ENCODE data around the gene CCDC69. TPM values are rescaled to one million over a fixed set of nuclear protein-coding genes. Genes with fewer than 3 reads are reported as not detected.

The CCDC69 gene
- total RNA-seq, 2 experiments from 2014 or later, result 87.6 to 92.7 TPM

DNA sequence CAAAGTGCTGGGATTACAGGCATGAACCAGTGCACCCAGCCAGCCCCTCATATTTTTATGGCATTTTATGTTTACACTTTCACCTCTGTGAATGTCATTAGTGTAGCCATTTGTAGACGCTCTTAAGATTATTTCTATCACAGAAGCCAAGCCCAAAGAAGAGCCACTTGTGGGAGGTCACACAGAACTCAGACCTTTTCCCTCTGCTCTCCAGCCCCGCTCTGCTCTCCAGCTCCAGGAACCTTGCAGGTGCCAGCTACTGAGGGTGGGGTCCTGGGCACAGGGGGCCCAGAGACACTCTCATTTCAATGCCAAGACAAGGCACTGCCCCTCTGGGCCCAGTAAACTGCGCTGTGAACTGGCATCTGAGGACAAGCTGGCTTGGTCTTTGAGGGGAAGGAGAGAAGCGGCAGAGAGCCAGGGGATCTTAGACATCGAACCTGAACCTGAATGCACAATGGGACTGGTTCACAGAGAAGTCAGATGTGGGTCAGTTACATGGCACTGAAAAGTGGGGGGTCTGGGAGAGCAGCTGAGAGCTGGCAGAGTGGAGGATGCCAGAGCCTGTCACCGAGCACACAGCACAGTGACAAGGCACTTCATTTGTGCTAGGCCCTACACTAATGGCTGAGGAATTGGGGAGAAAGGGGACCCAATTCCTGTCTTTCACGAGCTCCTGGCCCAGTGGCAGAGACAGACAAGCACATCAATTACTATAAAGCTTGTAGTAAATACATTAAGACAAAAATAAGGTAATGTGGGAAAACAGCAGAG, 83.0 kb downstream of the CCDC69 start:
- POLR2A ChIA-PET, result interaction anchor here (0.7 to 3.3 kb wide), 8 partner anchors 10 to 54 kb away, joined by 3 to 24 read pairs (median 6); partner anchors contain the start of gene ANXA6
- Mint-ChIP-seq H3K4me3 (peak overlapping the region; percentile 58), H3K27ac (peak overlapping the region; percentile 76), H3K27me3 (ENCODE audit: low read depth) (no peaks in the 10 kb centered on the region), H3K4me1 (ENCODE audit: low read depth) (peaks cover 90% of the 10 kb centered on the region), H3K36me3 (ENCODE audit: low read depth) (peaks cover 86% of the 10 kb centered on the region), H3K9me3 (ENCODE audit: insufficient read depth) (no peaks in the 10 kb centered on the region)
- CTCF ChIA-PET, result interaction anchor here (0.6 to 7.8 kb wide), 13 partner anchors 9 to 383 kb away, joined by 3 to 74 read pairs (median 7); no protein-coding TSS in a partner anchor
- DNase-seq (no peak), ATAC-seq (no peak)

DNA sequence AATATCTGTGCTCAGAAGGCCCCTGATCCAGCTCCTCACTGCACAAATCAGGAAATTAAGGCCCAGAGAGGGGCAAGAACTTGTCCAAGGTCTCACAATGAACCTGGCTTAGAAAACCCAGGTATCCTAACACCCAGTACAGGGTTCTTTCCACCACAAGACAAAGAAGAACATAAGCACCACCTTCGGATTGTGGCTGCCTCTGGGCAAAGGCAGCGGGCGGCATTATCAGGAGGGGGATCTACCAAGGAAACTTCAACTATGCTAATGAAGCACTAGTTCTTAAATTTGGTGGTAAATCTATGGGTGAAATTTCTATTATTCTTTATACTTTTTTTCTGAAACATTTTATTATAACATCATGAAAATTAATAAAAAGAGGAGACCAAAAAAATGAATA, 84.2 kb downstream of the CCDC69 start:
- DNase-seq, result no peak
- Mint-ChIP-seq H3K4me1 (ENCODE audit: low read depth) (peaks cover 78% of the 10 kb centered on the region), H3K9me3 (ENCODE audit: insufficient read depth) (no peaks in the 10 kb centered on the region), H3K4me3 (no peak overlapping the region), H3K27ac (peak overlapping the region; percentile 35), H3K27me3 (ENCODE audit: low read depth) (no peaks in the 10 kb centered on the region), H3K36me3 (ENCODE audit: low read depth) (peaks cover 86% of the 10 kb centered on the region)
- ChIA-PET POLR2A (interaction anchor here (0.8 kb wide), 1 partner anchor 15 kb away, joined by 7 read pairs; no protein-coding TSS in a partner anchor), CTCF (interaction anchor here (1.2 to 7.8 kb wide), 4 partner anchors 10 to 25 kb away, joined by 3 to 74 read pairs (median 22); no protein-coding TSS in a partner anchor)
- peak; percentile 24 for ATAC-seq

DNA sequence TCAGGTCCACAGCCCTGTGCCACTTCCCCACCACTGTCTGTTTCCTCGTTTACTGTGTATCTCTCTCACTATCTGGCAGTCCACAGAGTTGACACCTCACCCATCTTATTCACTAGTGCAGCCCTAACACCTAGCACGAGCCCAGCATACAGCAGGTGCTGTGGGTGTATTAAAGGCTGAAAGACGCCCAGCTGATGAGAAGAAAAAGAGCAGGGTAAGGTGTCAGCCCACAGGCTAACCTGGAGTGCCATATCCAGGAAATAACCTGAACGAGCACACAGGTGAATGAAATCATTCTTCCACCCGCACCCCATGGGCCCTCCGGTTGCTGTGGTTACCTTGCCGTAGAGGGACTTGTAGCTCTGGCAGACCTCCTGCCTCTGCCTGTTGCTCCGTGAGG, 84.9 kb downstream of the CCDC69 start:
- H3K4me3 Mint-ChIP-seq, result no peak overlapping the region
- H3K27me3 Mint-ChIP-seq (ENCODE audit: low read depth), result no peaks in the 10 kb centered on the region
- peak; percentile 37 for ATAC-seq
- ChIA-PET CTCF (interaction anchor here (1.2 to 7.8 kb wide), 3 partner anchors 11 to 25 kb away, joined by 3 to 74 read pairs (median 13); no protein-coding TSS in a partner anchor), POLR2A (interaction anchor here (0.8 kb wide), 1 partner anchor 16 kb away, joined by 7 read pairs; no protein-coding TSS in a partner anchor)
- H3K9me3 Mint-ChIP-seq (ENCODE audit: insufficient read depth), result no peaks in the 10 kb centered on the region
- peaks cover 72% of the 10 kb centered on the region for H3K4me1 Mint-ChIP-seq (ENCODE audit: low read depth)
- DNase-seq, result peak; percentile 34
- H3K27ac Mint-ChIP-seq, result peak overlapping the region; percentile 35
- H3K36me3 Mint-ChIP-seq (ENCODE audit: low read depth), result peaks cover 85% of the 10 kb centered on the region

DNA sequence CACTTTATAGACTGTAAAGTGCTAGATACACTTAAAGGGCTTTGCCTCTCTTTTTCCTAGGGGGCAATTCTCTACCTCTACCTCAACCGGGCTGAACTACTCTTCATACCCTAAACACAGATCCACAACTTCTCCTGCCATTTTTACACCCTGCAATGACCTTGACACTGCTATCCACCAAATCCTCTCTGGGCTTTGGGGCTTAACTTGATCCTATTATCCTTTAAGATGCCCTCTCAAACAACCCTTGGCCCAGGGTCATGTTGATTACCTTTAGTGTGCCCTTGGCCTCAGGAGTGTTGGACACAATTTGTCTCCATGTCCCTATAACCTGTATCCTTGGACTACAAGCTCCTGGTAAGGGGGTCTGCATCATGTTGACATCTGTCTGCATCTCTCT, 85.8 kb downstream of the CCDC69 start:
- ATAC-seq (no peak), DNase-seq (no peak)
- Mint-ChIP-seq H3K27ac (peak overlapping the region; percentile 36), H3K9me3 (ENCODE audit: insufficient read depth) (no peaks in the 10 kb centered on the region), H3K36me3 (ENCODE audit: low read depth) (peaks cover 84% of the 10 kb centered on the region), H3K4me3 (no peak overlapping the region), H3K4me1 (ENCODE audit: low read depth) (peaks cover 63% of the 10 kb centered on the region), H3K27me3 (ENCODE audit: low read depth) (no peaks in the 10 kb centered on the region)
- ChIA-PET CTCF (interaction anchor here (1.5 to 5.3 kb wide), 4 partner anchors 12 to 54 kb away, joined by 3 to 28 read pairs (median 8); partner anchors contain the start of gene ANXA6), POLR2A (interaction anchor here (0.9 to 1.2 kb wide), 3 partner anchors 13 to 76 kb away, joined by 3 read pairs; no protein-coding TSS in a partner anchor)

DNA sequence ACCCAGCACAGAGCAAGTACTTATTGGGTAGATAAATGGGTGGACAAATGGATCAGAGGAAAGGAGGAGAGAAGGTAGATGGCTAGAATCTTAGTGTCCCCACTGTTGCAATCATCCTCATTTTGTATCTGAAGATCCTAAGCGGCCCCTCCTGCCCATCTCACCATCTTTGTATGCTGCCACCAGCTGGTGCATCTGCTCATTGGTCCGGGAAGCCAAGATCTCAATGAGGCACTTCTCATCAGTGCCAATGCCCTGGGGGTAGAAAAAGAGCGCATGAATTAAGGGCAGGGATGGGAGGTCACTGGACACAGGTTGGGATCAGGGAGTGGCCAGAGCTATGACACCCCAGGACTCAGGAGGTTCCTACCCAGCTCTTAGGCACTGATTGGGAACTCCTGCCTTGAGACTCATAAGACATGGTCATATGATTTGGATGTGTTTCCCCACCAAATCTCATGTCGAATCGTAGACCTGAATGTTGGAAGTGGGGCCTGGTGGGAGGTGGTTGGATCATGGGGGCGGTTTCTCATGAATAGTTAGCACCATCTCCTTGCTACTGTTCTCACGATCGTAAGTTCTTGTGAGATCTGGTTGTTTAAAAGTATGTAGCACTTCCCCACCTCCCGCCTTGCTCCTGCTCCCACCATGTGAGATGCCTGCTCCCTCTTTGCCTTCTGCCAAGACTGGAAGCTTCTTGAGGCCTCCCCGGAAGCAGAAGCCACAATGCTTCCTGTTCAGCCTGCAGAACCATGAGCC, 86.6 kb downstream of the CCDC69 start:
- peaks cover 59% of the 10 kb centered on the region for H3K4me1 Mint-ChIP-seq (ENCODE audit: low read depth)
- CTCF ChIA-PET, result interaction anchor here (1.0 to 5.3 kb wide), 6 partner anchors 11 to 86 kb away, joined by 3 to 28 read pairs (median 6); partner anchors contain the start of gene ANXA6
- H3K36me3 Mint-ChIP-seq (ENCODE audit: low read depth), result peaks cover 87% of the 10 kb centered on the region
- no peaks in the 10 kb centered on the region for H3K27me3 Mint-ChIP-seq (ENCODE audit: low read depth)
- no peak overlapping the region for H3K4me3 Mint-ChIP-seq
- ATAC-seq, result no peak
- POLR2A ChIA-PET, result interaction anchor here (0.9 to 1.2 kb wide), 3 partner anchors 14 to 76 kb away, joined by 3 read pairs; no protein-coding TSS in a partner anchor
- no peaks in the 10 kb centered on the region for H3K9me3 Mint-ChIP-seq (ENCODE audit: insufficient read depth)
- DNase-seq, result no peak
- H3K27ac Mint-ChIP-seq, result peak overlapping the region; percentile 32

DNA sequence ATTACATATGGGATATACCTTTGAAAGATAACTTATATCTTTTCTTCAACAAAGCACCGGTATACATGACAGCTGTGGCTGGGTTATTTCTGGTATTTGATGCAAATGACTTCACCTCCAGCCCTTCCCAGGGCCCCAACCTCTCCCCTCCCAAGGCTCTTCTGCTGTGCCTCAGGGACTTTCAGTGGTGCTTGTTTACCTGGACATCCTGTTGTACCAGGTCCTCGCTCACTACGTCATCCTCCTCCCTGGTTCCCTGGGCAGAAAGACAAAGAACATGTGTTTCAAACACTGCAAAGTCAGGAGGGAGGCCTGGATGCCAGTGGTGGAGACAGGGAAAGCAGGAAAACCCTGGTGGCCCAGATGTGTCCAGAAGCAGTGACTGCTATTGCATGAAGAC, 89.7 kb downstream of the CCDC69 start:
- POLR2A ChIA-PET, result no interaction called here
- peaks cover 46% of the 10 kb centered on the region for H3K4me1 Mint-ChIP-seq (ENCODE audit: low read depth)

DNA sequence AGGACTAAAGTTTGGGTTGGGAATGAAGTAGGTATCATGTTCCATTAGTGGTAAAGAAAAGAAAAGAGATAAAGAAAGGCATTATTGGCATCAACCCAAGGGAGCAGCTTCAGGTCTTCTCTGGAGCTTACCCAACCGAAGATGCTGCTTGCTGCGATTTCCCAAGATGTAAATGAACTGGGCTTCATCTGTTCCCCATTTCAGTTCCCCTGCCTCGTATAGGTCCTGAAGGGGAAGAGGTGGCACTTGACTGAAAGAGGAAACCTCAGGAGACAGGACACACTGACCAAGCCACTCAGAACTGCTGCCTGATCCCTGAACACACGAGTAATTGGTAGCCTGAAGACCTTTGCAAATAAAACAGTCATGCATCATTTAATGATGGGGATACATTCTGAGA, 90.9 kb downstream of the CCDC69 start:
- H3K4me1 Mint-ChIP-seq (ENCODE audit: low read depth), result peaks cover 34% of the 10 kb centered on the region

More for the DNA sequence above, 89.7 kb downstream of the CCDC69 start:
- DNase-seq (no peak), ATAC-seq (no peak)
- Mint-ChIP-seq H3K27me3 (ENCODE audit: low read depth) (no peaks in the 10 kb centered on the region), H3K4me3 (no peak overlapping the region), H3K36me3 (ENCODE audit: low read depth) (peaks cover 90% of the 10 kb centered on the region), H3K9me3 (ENCODE audit: insufficient read depth) (no peaks in the 10 kb centered on the region), H3K27ac (peak overlapping the region; percentile 53)
- CTCF ChIA-PET, result interaction anchor here (1.5 to 5.3 kb wide), 4 partner anchors 8 to 31 kb away, joined by 4 to 28 read pairs (median 10); no protein-coding TSS in a partner anchor

More for the DNA sequence above, 90.9 kb downstream of the CCDC69 start:
- H3K27ac Mint-ChIP-seq, result peak overlapping the region; percentile 48
- H3K27me3 Mint-ChIP-seq (ENCODE audit: low read depth), result no peaks in the 10 kb centered on the region
- no peak for ATAC-seq
- H3K4me3 Mint-ChIP-seq, result no peak overlapping the region
- CTCF ChIA-PET, result interaction anchor here (0.5 to 1.5 kb wide), 2 partner anchors 10 to 104 kb away, joined by 3 read pairs; no protein-coding TSS in a partner anchor
- no peak for DNase-seq
- POLR2A ChIA-PET, result interaction anchor here (1.2 kb wide), 1 partner anchor 20 kb away, joined by 3 read pairs; no protein-coding TSS in a partner anchor
- no peaks in the 10 kb centered on the region for H3K9me3 Mint-ChIP-seq (ENCODE audit: insufficient read depth)
- H3K36me3 Mint-ChIP-seq (ENCODE audit: low read depth), result peaks cover 87% of the 10 kb centered on the region

Other genes starting within 250 kb of the CCDC69 start
- not detected for gene GPX3, start 203.5 kb downstream of the CCDC69 start, total RNA-seq
- 100 to 1,000 TPM; 132 to 138 TPM for gene TNIP1, start 143.1 kb downstream of the CCDC69 start, total RNA-seq
- 100 to 1,000 TPM; 481 to 495 TPM for gene ANXA6, start 66.3 kb downstream of the CCDC69 start, total RNA-seq
- 10 to 100 TPM; 19.5 to 19.6 TPM for gene GM2A, start 29.1 kb upstream of the CCDC69 start, total RNA-seq
- not detected for gene SLC36A3, start 79.7 kb upstream of the CCDC69 start, total RNA-seq
- gene SLC36A2, start 123.5 kb upstream of the CCDC69 start, total RNA-seq, result not detected
- 1 to 10 TPM; 6.6 to 7.7 TPM for gene SLC36A1, start 223.5 kb upstream of the CCDC69 start, total RNA-seq

All from activated CD8-positive, alpha-beta T cell treated with anti-CD3 and anti-CD28 coated beads, Interleukin-2, amount 10 ng/mL, durations not matched to agents 7 days and 5 days (primary cell).